ENCODE results near the gene PCLAF. TPM values are rescaled to one million over a fixed set of nuclear protein-coding genes. Genes with fewer than 3 reads are reported as not detected.

Gene PCLAF
- polyA plus RNA-seq, 3 donors, result not detected

DNA sequence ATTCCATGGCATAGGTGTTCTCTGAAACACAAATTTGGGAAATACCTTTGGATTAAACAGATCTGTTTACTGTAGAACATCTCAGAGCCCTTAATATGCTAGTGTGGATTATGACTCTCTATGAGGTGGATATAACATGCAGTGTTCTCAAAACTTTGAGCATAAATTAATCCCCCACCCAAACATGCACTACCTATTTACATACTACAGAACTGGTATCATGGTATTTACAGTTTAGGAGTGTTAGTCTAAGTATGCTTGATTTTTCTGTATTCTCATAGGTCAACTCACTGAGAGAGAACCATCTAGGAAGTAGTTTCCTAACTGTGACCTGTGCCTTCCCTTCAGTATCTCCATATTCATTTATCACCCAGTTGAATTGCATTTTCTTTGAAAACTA is 48.2 kb upstream of the PCLAF start:
- no peak overlapping the region for H3K9ac ChIP-seq (ENCODE audit: insufficient read depth, low read length, poor library complexity, severe bottlenecking)
- Mint-ChIP-seq H3K4me1 (peaks cover 17% of the 10 kb centered on the region), H3K9me3 (no peaks in the 10 kb centered on the region), H3K27ac (peak overlapping the region in 2 of 7 donors; percentile 15 to 65), H3K4me3 (no peak overlapping the region), H3K36me3 (peaks cover 52 to 72% of the 10 kb centered on the region in 2 donors), H3K27me3 (ENCODE audit: low read depth in 3 of 3) (peaks cover 0 to 1% (median 0%) of the 10 kb centered on the region in 3 donors)
- H3K9me3 ChIP-seq (replicated peaks in 1 of 2; ENCODE audit: control insufficient read depth in 1 of 2, insufficient read depth in 1 of 2, low read length in 2 of 2), result no peaks in the 10 kb centered on the region
- peaks cover 10 to 14% of the 10 kb centered on the region in 2 donors for H3K4me1 ChIP-seq (ENCODE audit: control insufficient read depth in 1 of 2, insufficient read depth in 2 of 2, low read length in 2 of 2)
- H3K4me3 ChIP-seq (replicated peaks in 1 of 3; ENCODE audit: low read depth in 2 of 3, low read length in 3 of 3), result no peak overlapping the region
- peak overlapping the region in 1 of 2 donors; percentile 18 for H3K27ac ChIP-seq (ENCODE audit: low read depth in 1 of 2, low read length in 2 of 2)
- TF ChIP-seq CTCF (IDR thresholded peaks at IDR 0.05), result no peak
- H4K20me1 ChIP-seq (ENCODE audit: insufficient read depth, low read length), result no peaks in the 10 kb centered on the region
- peaks cover 43 to 78% of the 10 kb centered on the region in 2 donors for H3K36me3 ChIP-seq (replicated peaks in 1 of 2; ENCODE audit: control insufficient read depth in 1 of 2, insufficient read depth in 2 of 2, low read length in 2 of 2)
- H3K27me3 ChIP-seq (ENCODE audit: control insufficient read depth in 2 of 2, insufficient read depth in 2 of 2, low read length in 2 of 2), result no peaks in the 10 kb centered on the region
- intact Hi-C loops (cut with micrococcal nuclease), result no loop called here
- H3K79me2 ChIP-seq (ENCODE audit: insufficient read depth, low read length), result no peaks in the 10 kb centered on the region
- no peak overlapping the region for H3K4me2 ChIP-seq (replicated peaks; ENCODE audit: extremely low read depth, low read length, poor library complexity, severe bottlenecking)
- no peak for DNase-seq
- H2AFZ ChIP-seq (ENCODE audit: insufficient read depth, low read depth, low read length, poor library complexity, severe bottlenecking), result no peak overlapping the region

DNA sequence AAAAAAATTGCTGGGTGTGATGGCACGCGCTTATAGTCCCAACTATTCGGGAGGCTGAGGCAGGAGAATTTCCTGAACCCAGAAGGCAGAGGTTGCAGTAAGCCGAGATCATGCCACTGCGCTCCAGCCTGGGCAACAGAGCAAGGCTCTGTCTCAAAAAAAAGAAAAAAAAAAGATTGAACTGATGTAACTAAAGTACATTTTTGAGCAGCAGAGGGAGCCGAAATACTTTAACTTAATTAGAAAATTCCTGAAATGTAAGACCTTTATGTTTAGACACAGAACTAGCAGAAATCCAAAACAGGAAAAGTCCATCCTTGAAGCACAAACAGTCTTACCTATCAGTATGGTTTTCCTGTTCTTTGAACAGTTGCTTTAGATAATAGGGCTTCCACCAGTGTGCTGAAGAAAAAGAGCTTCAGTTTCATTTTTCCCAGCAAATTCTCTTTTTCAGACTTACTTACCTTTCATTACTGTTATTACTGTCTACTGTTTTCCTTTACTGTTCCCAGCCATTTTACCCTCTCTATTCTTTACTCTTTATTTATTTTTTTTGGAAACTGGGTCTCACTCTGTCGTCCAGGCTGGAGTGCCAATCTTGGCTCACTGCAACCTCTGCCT is 45.7 kb upstream of the PCLAF start:
- Histone ChIP-seq H3K4me1 (ENCODE audit: control insufficient read depth in 1 of 2, insufficient read depth in 2 of 2, low read length in 2 of 2) (peaks cover 12 to 20% of the 10 kb centered on the region in 2 donors), H3K4me3 (replicated peaks in 1 of 3; ENCODE audit: low read depth in 2 of 3, low read length in 3 of 3) (no peak overlapping the region), H4K20me1 (ENCODE audit: insufficient read depth, low read length) (no peaks in the 10 kb centered on the region), H3K4me2 (replicated peaks; ENCODE audit: extremely low read depth, low read length, poor library complexity, severe bottlenecking) (no peak overlapping the region), H3K9me3 (replicated peaks in 1 of 2; ENCODE audit: control insufficient read depth in 1 of 2, insufficient read depth in 1 of 2, low read length in 2 of 2) (no peaks in the 10 kb centered on the region), H2AFZ (ENCODE audit: insufficient read depth, low read depth, low read length, poor library complexity, severe bottlenecking) (no peak overlapping the region), H3K27me3 (ENCODE audit: control insufficient read depth in 2 of 2, insufficient read depth in 2 of 2, low read length in 2 of 2) (no peaks in the 10 kb centered on the region), H3K9ac (ENCODE audit: insufficient read depth, low read length, poor library complexity, severe bottlenecking) (no peak overlapping the region), H3K79me2 (ENCODE audit: insufficient read depth, low read length) (no peaks in the 10 kb centered on the region), H3K27ac (ENCODE audit: low read depth in 1 of 2, low read length in 2 of 2) (peak overlapping the region in 1 of 2 donors; percentile 20), H3K36me3 (replicated peaks in 1 of 2; ENCODE audit: control insufficient read depth in 1 of 2, insufficient read depth in 2 of 2, low read length in 2 of 2) (peaks cover 48 to 86% of the 10 kb centered on the region in 2 donors)
- Mint-ChIP-seq H3K4me3 (no peak overlapping the region), H3K27ac (peak overlapping the region in 5 of 7 donors; percentile 21 to 77 (median 33)), H3K36me3 (peaks cover 63 to 79% of the 10 kb centered on the region in 2 donors), H3K27me3 (ENCODE audit: low read depth in 3 of 3) (peaks cover 0 to 1% (median 0%) of the 10 kb centered on the region in 3 donors), H3K9me3 (no peaks in the 10 kb centered on the region), H3K4me1 (peaks cover 25% of the 10 kb centered on the region)
- no peak for DNase-seq
- WGBS (ENCODE audit: insufficient coverage), result 77% methylated on average over 5 of the region's 7 CpGs
- no peak for TF ChIP-seq CTCF (IDR thresholded peaks at IDR 0.05)
- intact Hi-C loops (cut with micrococcal nuclease), result no loop called here

Data from CD14-positive monocyte (primary cell).